ENCODE results near the gene AGFG1. TPM values are rescaled to one million over a fixed set of nuclear protein-coding genes. Genes with fewer than 3 reads are reported as not detected.

Gene AGFG1
- total and polyA plus RNA-seq, 3 donors from 2014 or later, result 126 to 192 (median 135) TPM

- H3K9me3 ChIP-seq, result no peaks in the 10 kb centered on the region
- no peak overlapping the region for H3K4me3 ChIP-seq
- intact Hi-C loops (cut with DNase I; ENCODE audit: low total_unique reads), result no loop called here
- H3K36me3 ChIP-seq (ENCODE audit: low read depth, missing control alignments), result no peaks in the 10 kb centered on the region
- no peak for DNase-seq
- TF ChIP-seq POLR2A (IDR thresholded peaks at IDR 0.05), result no peak
- no peak for TF ChIP-seq CTCF (IDR thresholded peaks at IDR 0.05)
- no peaks in the 10 kb centered on the region for H3K27me3 ChIP-seq
- WGBS, 2 donors, result 83 to 84% methylated on average over 1 of the region's 1 CpG
- no peak overlapping the region for H3K27ac ChIP-seq
- H3K4me1 ChIP-seq, result peaks cover 5% of the 10 kb centered on the region
Measured at GRCh38 chr2:227506456-227506855, 34.5 kb downstream of the AGFG1 start.

- Histone ChIP-seq H3K9me3 (no peaks in the 10 kb centered on the region), H3K4me3 (no peak overlapping the region), H3K27ac (no peak overlapping the region), H3K27me3 (no peaks in the 10 kb centered on the region), H3K36me3 (ENCODE audit: low read depth, missing control alignments) (no peaks in the 10 kb centered on the region), H3K4me1 (peaks cover 5% of the 10 kb centered on the region)
- no peak for TF ChIP-seq CTCF (IDR thresholded peaks at IDR 0.05)
- TF ChIP-seq POLR2A (IDR thresholded peaks at IDR 0.05), result no peak
- DNase-seq, result no peak
- 84 to 87% methylated on average over 2 of the region's 2 CpGs for WGBS, 2 donors
- intact Hi-C loops (cut with DNase I; ENCODE audit: low total_unique reads), result no loop called here
Measured at GRCh38 chr2:227507963-227508362, 36.0 kb downstream of the AGFG1 start.

- no peak for DNase-seq
- H3K4me1 ChIP-seq, result peaks cover 5% of the 10 kb centered on the region
- H3K4me3 ChIP-seq, result no peak overlapping the region
- WGBS, 2 donors, result 62 to 67% methylated on average over 2 of the region's 2 CpGs
- no peak overlapping the region for H3K27ac ChIP-seq
- no peaks in the 10 kb centered on the region for H3K27me3 ChIP-seq
- H3K36me3 ChIP-seq (ENCODE audit: low read depth, missing control alignments), result no peaks in the 10 kb centered on the region
- no peaks in the 10 kb centered on the region for H3K9me3 ChIP-seq
- intact Hi-C loops (cut with DNase I; ENCODE audit: low total_unique reads), result no loop called here
- no peak for TF ChIP-seq POLR2A (IDR thresholded peaks at IDR 0.05)
- no peak for TF ChIP-seq CTCF (IDR thresholded peaks at IDR 0.05)
Measured at GRCh38 chr2:227509076-227509475, 37.1 kb downstream of the AGFG1 start.

GRCh38 chr2:227509824-227510619 is 38.1 kb downstream of the AGFG1 start:
- TF ChIP-seq CTCF (IDR thresholded peaks at IDR 0.05), result no peak
- TF ChIP-seq POLR2A (IDR thresholded peaks at IDR 0.05), result no peak
- 70 to 75% methylated on average over 4 of the region's 4 CpGs for WGBS, 2 donors
- Histone ChIP-seq H3K27me3 (no peaks in the 10 kb centered on the region), H3K9me3 (no peaks in the 10 kb centered on the region), H3K4me1 (peaks cover 5% of the 10 kb centered on the region), H3K27ac (no peak overlapping the region), H3K36me3 (ENCODE audit: low read depth, missing control alignments) (no peaks in the 10 kb centered on the region), H3K4me3 (no peak overlapping the region)
- intact Hi-C loops (cut with DNase I; ENCODE audit: low total_unique reads), result no loop called here
- DNase-seq, result no peak

GRCh38 chr2:227510620-227510958 is 38.6 kb downstream of the AGFG1 start:
- H3K4me1 ChIP-seq, result peaks cover 5% of the 10 kb centered on the region
- H3K4me3 ChIP-seq, result no peak overlapping the region
- intact Hi-C loops (cut with DNase I; ENCODE audit: low total_unique reads), result no loop called here
- no peak for DNase-seq
- no peaks in the 10 kb centered on the region for H3K36me3 ChIP-seq (ENCODE audit: low read depth, missing control alignments)
- H3K27me3 ChIP-seq, result no peaks in the 10 kb centered on the region
- TF ChIP-seq CTCF (IDR thresholded peaks at IDR 0.05), result no peak
- TF ChIP-seq POLR2A (IDR thresholded peaks at IDR 0.05), result no peak
- H3K27ac ChIP-seq, result no peak overlapping the region
- H3K9me3 ChIP-seq, result no peaks in the 10 kb centered on the region
- 93% methylated on average over 2 of the region's 2 CpGs for WGBS, 2 donors

Data from testis (tissue), 3 donors.